TTC549 (cell line): Measurements from ENCODE around the gene OGFR.

ENCODE experiments used
- FAIRE-seq: peaks from 2 replicates; lab custom pipeline; 2012; peaks lifted over from hg19 to GRCh38; lab: Jason Lieb, UNC

The OGFR gene

DNA sequence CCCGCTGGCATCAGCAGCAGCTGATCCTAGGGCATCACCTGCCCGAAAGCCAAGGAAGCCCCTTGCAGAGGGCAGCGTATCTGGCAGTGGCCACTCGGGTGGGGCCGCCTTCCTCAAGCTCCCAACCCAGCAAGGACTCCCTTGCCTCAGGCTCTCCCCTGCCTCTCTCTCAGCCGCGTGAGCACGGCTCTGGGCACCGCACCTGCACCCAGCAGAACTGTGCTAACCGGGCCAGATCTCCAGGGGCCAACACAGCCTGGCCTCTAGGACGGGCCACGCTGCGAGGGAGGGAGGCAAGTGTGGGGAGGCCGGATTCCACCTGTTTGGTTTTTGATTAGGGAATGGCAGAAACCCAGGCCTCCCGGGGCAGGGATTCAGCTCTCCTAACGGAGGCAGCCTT lies 20.1 kb upstream of the OGFR start:
- no peak for FAIRE-seq

DNA sequence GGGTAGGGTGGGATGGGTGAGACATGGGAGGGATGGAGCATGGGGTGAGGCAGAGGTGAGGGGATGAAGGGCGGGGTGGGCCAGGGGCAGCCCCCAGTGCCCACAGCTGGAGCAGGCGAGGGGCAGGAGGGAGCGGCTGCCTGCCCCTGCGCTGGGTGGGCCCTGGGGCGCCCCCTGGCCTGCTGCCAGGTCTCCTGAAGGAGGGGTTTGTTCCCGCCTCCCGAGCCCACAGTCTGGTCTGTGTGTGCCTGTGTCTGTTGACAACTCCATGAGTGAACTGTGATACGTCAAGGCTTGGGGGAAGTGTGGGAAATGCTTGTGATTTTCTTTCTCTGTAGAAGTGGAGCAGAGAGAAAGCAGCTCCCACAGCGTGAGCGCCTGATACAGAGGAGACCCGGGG lies 19.2 kb upstream of the OGFR start:
- no peak for FAIRE-seq

GRCh38 chr20:62786157-62786556 lies 18.5 kb upstream of the OGFR start:
- no peak for FAIRE-seq

DNA sequence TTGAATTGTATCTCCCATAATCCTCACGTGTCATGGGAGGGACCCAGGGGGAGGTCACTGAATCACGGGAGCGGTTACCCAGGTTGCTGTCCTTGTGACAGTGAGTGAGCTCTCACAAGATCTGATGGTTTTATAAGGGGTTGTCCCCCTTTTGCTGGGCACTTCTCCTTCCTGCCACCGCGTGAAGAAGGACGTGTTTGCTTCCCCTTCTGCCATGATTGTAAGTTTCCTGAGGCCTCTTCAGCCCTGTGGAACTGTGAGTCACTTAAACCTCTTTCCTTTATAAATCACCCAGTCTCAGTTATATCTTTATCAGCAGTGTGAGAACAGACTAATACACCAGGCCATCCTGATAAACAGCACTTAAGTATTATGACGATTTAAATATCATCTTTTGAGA lies 17.3 kb upstream of the OGFR start:
- no peak for FAIRE-seq

- FAIRE-seq, result no peak
These were observed 16.8 kb upstream of the OGFR start for GRCh38 chr20:62787866-62788265.

GRCh38 chr20:62788607-62789006 lies 16.0 kb upstream of the OGFR start:
- FAIRE-seq, result no peak

- no peak for FAIRE-seq
These were observed 14.6 kb upstream of the OGFR start for GRCh38 chr20:62790075-62790474.

DNA sequence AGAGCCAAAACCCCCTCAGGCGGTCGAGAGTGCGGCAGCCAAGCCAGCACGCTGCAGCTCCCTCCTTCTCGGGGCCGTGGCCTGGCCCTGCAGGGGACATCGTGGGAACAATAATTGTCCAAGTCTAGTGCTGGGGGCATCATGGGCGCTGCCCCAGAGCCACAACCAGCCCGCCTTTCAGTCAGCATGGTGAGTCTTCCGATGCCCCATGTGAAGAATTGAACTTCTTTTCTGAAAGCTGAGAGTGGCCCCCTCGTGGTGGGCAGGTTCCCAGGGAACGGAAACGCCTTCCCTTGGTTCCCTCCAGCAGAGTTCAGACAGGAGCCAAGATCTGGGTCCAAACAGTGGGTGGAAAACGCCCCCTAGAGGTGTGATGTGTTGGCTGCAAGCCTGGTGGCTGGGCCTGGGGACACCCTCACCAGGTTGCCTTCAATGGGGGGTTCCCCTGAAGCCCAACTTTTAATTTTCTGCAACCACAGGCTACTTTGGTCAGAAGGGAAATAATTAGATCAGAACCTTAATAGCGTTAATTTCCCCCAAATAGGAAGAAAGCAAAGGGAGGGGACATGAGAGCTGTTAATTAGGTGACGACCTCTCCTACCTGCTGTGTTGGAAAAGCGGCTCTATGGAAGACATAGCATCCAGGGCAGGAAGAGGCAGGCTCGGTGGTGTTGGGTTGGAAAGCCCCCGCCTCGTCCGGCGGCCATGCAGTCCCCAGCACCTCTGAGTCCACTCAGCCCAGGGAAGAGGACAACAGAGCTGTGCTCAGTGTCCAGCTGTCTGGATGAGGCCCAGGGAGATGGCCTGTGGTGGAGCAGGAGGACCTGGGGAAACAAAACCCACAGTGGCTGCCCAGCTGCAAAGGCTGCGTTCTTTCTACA lies 13.1 kb upstream of the OGFR start:
- peak; percentile 7 for FAIRE-seq

DNA sequence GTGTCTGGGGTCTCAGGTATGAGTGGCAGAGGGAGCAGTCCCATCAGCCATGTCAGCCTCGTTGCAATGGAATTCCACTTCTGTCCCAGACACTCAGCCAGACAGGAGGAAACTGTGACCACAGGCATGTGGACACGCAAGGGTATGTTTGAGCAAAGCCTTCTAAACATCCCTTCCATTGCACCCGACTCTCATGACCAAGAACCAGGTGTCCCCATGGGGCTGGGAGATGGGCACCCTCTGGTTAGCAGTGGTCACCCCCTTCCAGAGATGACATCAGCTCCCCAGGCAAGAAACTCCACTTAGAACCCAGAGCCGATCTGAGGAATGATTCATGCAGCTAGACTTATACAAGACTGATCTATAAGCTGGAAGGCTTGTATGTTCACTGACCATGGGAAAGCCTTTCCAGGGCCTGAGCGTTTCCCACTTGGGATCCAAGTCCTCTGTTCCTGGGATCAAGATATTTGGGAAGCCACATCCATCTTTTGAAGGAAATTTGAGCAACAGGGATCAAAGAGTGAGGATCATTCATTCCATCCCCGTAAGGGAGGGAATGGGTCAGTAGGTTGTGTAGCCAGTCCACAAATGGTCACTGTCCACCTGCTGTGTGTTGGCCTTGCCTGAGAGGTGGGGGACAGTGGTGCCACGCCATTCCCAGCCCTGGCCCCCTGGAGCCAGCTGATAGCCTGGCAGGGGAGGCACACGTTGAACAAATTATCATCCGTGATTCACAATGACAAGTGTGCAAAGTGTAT lies 12.3 kb upstream of the OGFR start:
- no peak for FAIRE-seq

- FAIRE-seq, result no peak
These were observed 11.5 kb upstream of the OGFR start for GRCh38 chr20:62792940-62793756.

- no peak for FAIRE-seq
These were observed 11.0 kb upstream of the OGFR start for GRCh38 chr20:62793757-62794006.

GRCh38 chr20:62794007-62794724 lies 10.5 kb upstream of the OGFR start:
- no peak for FAIRE-seq

- FAIRE-seq, result no peak
These were observed 9.4 kb upstream of the OGFR start for GRCh38 chr20:62795023-62795761.

GRCh38 chr20:62796699-62797491 lies 7.7 kb upstream of the OGFR start:
- FAIRE-seq, result no peak

DNA sequence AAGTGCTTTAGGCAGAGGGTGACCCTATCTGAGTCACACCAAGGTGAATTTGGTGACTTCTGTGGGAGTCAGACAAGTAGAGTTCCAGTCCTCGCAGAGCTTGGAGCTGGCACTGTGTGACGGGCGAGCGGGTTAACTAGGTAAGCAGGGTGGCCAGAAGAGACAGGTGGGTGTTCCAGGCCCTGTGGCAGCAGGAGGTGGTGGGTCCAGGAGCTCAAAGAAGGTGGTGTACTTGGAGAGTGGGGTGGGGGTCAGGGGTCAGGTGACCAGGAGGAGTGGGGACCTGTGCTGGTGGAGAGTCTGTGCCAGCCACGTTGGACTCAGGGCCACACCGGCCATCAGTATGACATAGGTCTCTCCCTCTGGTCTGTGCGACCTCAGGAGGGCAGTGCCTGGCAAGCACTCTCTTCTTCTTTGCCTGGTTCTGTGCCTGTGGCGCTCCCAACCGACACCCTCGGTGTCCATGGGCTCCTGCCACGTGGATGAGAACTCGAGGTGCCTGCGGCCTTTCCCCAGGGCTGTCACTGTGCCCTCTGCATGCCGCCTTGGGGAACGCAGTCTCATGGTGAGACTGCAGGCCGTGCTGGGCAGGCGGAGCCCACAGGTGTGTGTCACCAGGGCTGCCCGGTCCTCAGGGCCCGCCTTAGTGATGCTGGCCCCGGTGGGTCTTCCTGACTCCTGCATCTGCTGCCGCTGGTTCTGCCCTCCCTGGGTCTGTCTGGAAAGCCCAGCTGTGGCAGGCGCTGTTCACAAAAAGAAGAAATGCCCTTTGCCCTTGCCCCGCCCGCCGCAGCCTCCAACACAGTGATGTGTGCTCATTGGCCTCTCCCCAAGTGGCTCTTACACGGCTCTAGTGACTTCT lies 6.7 kb upstream of the OGFR start:
- no peak for FAIRE-seq

GRCh38 chr20:62799036-62799435 lies 5.6 kb upstream of the OGFR start:
- no peak for FAIRE-seq

DNA sequence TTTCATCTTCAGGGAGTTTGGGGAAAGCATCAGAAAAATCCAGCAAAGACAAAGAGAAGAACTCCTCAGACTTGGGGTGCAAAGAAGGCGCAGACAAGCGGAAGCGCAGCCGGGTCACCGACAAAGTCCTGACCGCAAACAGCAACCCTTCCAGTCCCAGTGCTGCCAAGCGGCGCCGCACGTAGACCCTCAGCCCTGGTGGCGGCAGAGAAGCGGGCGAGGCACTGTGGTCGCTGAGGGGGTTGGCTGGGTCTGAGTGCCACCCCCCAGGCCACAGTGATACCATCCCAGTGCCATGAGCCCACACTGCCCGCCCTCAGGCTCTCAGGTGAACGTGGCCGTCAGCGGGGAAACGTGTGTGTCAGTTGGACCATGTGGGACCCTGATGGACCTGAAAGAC lies 5.2 kb upstream of the OGFR start:
- FAIRE-seq, result no peak

DNA sequence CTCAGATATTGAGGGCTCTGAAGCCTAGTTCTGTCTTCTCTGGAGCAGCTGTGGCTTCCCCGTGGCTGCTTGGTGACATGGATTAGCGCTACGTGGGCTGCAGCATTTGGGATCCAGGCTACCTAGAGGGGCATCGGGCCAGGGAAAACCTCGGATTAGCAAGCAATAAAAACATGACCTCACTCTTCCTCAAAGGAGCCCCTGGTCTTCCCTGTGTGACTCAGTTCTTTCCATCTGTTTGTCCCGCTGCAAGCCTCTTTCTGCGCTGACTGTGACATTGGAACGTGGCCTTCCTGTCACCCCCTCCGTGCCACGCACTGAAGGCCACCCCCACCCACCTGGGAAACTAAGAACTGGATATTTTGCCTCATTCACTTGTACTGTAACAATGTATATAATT lies 4.8 kb upstream of the OGFR start:
- no peak for FAIRE-seq

DNA sequence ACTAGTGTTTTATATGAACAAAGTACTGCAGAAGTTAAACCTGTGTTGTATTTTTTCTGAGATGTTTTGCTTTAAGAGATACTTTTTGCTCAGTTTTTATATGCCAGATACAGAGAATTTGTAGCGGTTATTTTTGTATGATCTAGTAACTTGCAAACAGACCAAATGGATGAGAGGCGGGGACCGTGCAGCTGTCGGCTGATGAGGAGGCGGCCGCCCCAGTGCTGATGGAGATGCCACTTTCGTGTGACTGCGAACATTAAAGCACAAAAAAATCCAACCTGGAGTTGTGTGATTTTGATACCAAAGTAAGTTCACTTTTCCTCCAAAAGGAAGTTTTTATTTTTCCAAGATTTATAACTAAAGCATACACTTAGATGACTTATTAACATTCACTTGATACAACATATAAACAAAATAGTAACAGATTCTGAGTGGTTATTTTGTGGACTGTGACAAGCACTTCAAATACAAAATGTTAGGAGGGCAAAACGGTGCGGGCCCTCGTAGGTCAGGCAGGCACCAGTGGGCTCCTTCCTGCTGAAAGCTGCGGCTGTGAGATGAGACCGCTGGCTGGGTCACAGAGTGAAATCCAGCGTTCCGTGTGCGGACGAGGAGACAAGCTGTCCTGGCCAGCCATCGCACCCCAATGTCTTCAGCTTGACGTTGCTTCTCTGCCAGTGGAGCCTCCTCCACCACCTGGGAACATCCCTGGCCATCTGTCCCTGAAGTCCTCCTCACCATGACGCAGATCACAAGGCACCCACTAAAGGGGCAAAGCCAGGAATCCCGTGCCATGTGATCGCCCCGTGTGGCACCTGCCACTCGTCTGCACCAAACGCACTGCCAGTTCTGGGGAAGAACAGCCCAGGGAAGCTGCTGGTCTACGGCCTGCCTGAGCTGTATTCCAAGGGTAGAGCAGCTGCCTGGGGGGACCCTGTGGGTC lies 4.0 kb upstream of the OGFR start:
- no peak for FAIRE-seq
